Muscle layer of duodenum (tissue), 2 donors: ENCODE measurements around the gene PSMB2.

Source experiments
- H3K27ac ChIP-seq: one replicate; pipeline ENCODE4 v1.7.0; 2013; ENCODE audit warnings: mild to moderate bottlenecking, low read length
- H3K27me3 ChIP-seq: one replicate; pipeline ENCODE4 v1.7.0; 2013; ENCODE audit warnings: low read depth, mild to moderate bottlenecking, control low read depth, low read length
- H3K36me3 ChIP-seq, 2 donors: one replicate each; pipeline ENCODE4 v1.7.0; 2013; ENCODE audit warnings: low read length in 2 of 2, control low read depth in 1 of 2, mild to moderate bottlenecking in 1 of 2; ENCODE audit not compliant: insufficient read depth in 2 of 2, control insufficient read depth in 1 of 2
- H3K4me1 ChIP-seq, 2 donors: one replicate each; pipeline ENCODE4 v1.7.0; 2013; ENCODE audit warnings: low read length in 2 of 2, mild to moderate bottlenecking in 2 of 2, control low read depth in 1 of 2, moderate library complexity in 1 of 2; ENCODE audit not compliant: insufficient read depth in 2 of 2, control insufficient read depth in 1 of 2
- H3K4me3 ChIP-seq, 2 donors: one replicate each; pipeline ENCODE4 v1.7.0; 2013; ENCODE audit warnings: low read length in 2 of 2, low read depth in 1 of 2, mild to moderate bottlenecking in 1 of 2
- H3K9me3 ChIP-seq, 2 donors: one replicate each; pipeline ENCODE4 v1.7.0; 2013; ENCODE audit warnings: low read length in 2 of 2, control low read depth in 1 of 2, mild to moderate bottlenecking in 1 of 2; ENCODE audit not compliant: control insufficient read depth in 1 of 2
- donor health status: healthy.

Gene PSMB2

GRCh38 chr1:35554266-35555211, 86.8 kb downstream of the PSMB2 start:
- H3K4me3 ChIP-seq, result no peak overlapping the region
- H3K27me3 ChIP-seq, result no peaks in the 10 kb centered on the region
- H3K27ac ChIP-seq, result no peak overlapping the region
- H3K4me1 ChIP-seq, result peaks cover 19 to 44% of the 10 kb centered on the region in 2 donors
- peaks cover 10 to 29% of the 10 kb centered on the region in 2 donors for H3K36me3 ChIP-seq
- no peaks in the 10 kb centered on the region for H3K9me3 ChIP-seq

- no peak overlapping the region for H3K4me3 ChIP-seq
- peaks cover 11 to 35% of the 10 kb centered on the region in 2 donors for H3K36me3 ChIP-seq
- no peak overlapping the region for H3K27ac ChIP-seq
- no peaks in the 10 kb centered on the region for H3K9me3 ChIP-seq
- peaks cover 19 to 38% of the 10 kb centered on the region in 2 donors for H3K4me1 ChIP-seq
- no peaks in the 10 kb centered on the region for H3K27me3 ChIP-seq
Observed at GRCh38 chr1:35553851-35554250, 87.5 kb downstream of the PSMB2 start.
